CD4-positive, alpha-beta memory T cell (primary cell): ENCODE measurements around the gene PPP1R1A. TPM values are rescaled to one million over a fixed set of nuclear protein-coding genes. Genes with fewer than 3 reads are reported as not detected.
A peak's percentile ranks its signal among the peaks of the same experiment; 100 is the strongest.

Source experiments
- CTCF ChIA-PET: fragments of 350-600 bp; sonication (Branson Sonifier 250); formaldehyde crosslinking; loops from one replicate; lab custom pipeline; 2021; ENCODE audit warnings: inconsistent platforms; ENCODE audit not compliant: partially characterized antibody; lab: Charles Lee
- POLR2A ChIA-PET: fragments of 350-600 bp; sonication (Branson Sonifier 250); formaldehyde crosslinking; loops from one replicate; lab custom pipeline; 2021; ENCODE audit not compliant: partially characterized antibody; lab: Charles Lee
- DNase-seq, 5 donors: peaks; one replicate each; pipeline versions ENCODE4 v3.0.0 to v3.0.0-alpha.2; 2020 to 2022; ENCODE audit warnings: mixed read lengths in 1 of 5
- H3K27ac ChIP-seq: one replicate; pipeline ENCODE4 v1.7.0; 2013; ENCODE audit warnings: low read depth, low read length
- H3K27me3 ChIP-seq: 2 replicates; pipeline ENCODE4 v1.7.0; 2013; ENCODE audit warnings: mild to moderate bottlenecking, low read length, moderate library complexity; ENCODE audit not compliant: insufficient read depth
- H3K36me3 ChIP-seq: 2 replicates; pipeline ENCODE4 v1.7.0; 2013; ENCODE audit warnings: mild to moderate bottlenecking, low read length, moderate library complexity; ENCODE audit not compliant: insufficient read depth
- H3K4me1 ChIP-seq: 2 replicates; pipeline ENCODE4 v1.7.0; 2013; ENCODE audit warnings: mild to moderate bottlenecking, low read length, moderate library complexity; ENCODE audit not compliant: insufficient read depth
- H3K4me3 ChIP-seq, 2 donors: one replicate each; pipeline ENCODE4 v1.7.0; 2013; ENCODE audit warnings: low read length in 2 of 2, mild to moderate bottlenecking in 1 of 2
- H3K9me3 ChIP-seq, 2 donors: one replicate each; pipeline ENCODE4 v1.7.0; 2013; ENCODE audit warnings: low read length in 2 of 2, control low read depth in 1 of 2; ENCODE audit not compliant: control insufficient read depth in 1 of 2
- H3K27ac Mint-ChIP-seq, 7 donors: one replicate each; pipeline ENCODE4 v1.8.0; 2020 to 2021; ENCODE audit warnings: mixed read lengths in 7 of 7, mild to moderate bottlenecking in 6 of 7, inconsistent platforms in 3 of 7, moderate library complexity in 3 of 7
- H3K27me3 Mint-ChIP-seq, 2 donors: one replicate each; pipeline ENCODE4 v1.8.0; 2020 to 2021; ENCODE audit warnings: mixed read lengths in 2 of 2
- H3K36me3 Mint-ChIP-seq, 2 donors: one replicate each; pipeline ENCODE4 v1.8.0; 2020 to 2021; ENCODE audit warnings: mixed read lengths in 2 of 2, inconsistent platforms in 1 of 2, mild to moderate bottlenecking in 1 of 2
- H3K4me1 Mint-ChIP-seq, 4 donors: one replicate each; pipeline ENCODE4 v1.8.0; 2020 to 2021; ENCODE audit warnings: mixed read lengths in 4 of 4, mild to moderate bottlenecking in 1 of 4
- H3K4me3 Mint-ChIP-seq, 8 donors: one replicate each; pipeline ENCODE4 v1.8.0; 2020 to 2021; ENCODE audit warnings: mixed read lengths in 8 of 8, mild to moderate bottlenecking in 7 of 8, moderate library complexity in 6 of 8, inconsistent platforms in 3 of 8
- H3K9me3 Mint-ChIP-seq, 8 donors: one replicate each; pipeline ENCODE4 v1.8.0; 2020 to 2021; ENCODE audit warnings: mixed read lengths in 8 of 8, mild to moderate bottlenecking in 5 of 8, inconsistent platforms in 3 of 8, moderate library complexity in 1 of 8
- intact Hi-C: fragments of 100-400 bp; cut with micrococcal nuclease; formaldehyde crosslinking; loops from one replicate; pipeline ENCODE4 v1.15.1; 2023
- polyA plus RNA-seq, 2 donors: library from polyadenylated mRNA; unstranded; fragments of 300-500 nt; fragmentation: Illumina TruSeq; gene quantifications; one replicate each; pipeline ENCODE4 v1.2.3, GENCODE V29; 2021
- total RNA-seq, 2 experiments: library from RNA; stranded (reverse); gene quantifications; one replicate each; pipeline ENCODE4 v1.2.3, GENCODE V29; 2021

Gene PPP1R1A
- total and polyA plus RNA-seq, 4 experiments from 2014 or later, result not detected

DNA sequence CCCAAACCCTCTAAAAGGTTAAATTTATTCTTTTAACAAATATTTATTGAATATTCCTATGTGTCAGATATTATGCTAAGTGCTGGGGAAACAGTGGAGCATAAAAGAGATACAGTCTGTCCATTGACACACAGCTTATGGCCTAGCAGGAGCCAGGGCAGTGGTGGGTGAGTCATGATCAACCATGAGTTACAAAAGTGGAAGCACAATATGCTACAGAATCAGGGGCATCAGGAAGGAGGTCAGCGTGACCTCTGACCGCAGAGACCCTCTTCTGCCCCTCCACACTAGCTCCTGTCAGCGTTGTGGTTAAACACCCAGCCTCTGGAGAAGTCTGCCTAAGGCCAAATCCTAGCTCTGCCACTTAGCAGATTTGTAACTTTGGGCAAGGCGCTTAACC lies 4.7 kb upstream of the PPP1R1A start:
- Mint-ChIP-seq H3K4me1 (peaks cover 8 to 12% (median 9%) of the 10 kb centered on the region in 4 donors), H3K36me3 (no peaks in the 10 kb centered on the region), H3K27me3 (peaks cover 24 to 45% of the 10 kb centered on the region in 2 donors), H3K4me3 (no peak overlapping the region), H3K27ac (no peak overlapping the region), H3K9me3 (no peaks in the 10 kb centered on the region)
- no peak overlapping the region for H3K4me3 ChIP-seq
- no peaks in the 10 kb centered on the region for H3K36me3 ChIP-seq
- H3K27me3 ChIP-seq, result peaks cover 7% of the 10 kb centered on the region
- ChIA-PET CTCF (interaction anchor here (0.7 to 3.1 kb wide), 5 partner anchors 9 to 133 kb away, joined by 3 to 14 read pairs (median 11); no protein-coding TSS in a partner anchor), POLR2A (no interaction called here)
- H3K9me3 ChIP-seq, result no peaks in the 10 kb centered on the region
- H3K4me1 ChIP-seq, result peaks cover 1% of the 10 kb centered on the region
- intact Hi-C loops, result no loop called here
- no peak for DNase-seq
- no peak overlapping the region for H3K27ac ChIP-seq

DNA sequence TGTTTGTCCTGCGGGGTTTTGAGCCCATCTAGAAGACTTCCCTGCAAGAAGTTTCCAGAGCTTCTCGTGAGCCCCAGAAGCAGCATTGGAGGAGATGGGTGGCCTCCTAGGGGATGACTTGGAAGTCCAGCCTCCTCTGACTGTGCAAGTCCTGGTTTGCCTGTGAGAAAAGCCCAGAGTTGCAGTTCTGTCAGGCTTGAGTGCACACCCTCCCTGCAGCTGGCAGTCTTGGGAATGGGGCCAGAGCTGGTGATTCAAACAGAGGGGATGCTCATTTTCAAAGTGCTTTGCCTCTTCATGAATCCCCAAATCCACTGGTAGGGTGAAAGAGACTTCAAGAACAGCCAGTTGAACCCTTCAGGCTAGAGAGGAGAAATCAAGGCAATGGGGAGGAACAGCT lies 3.9 kb upstream of the PPP1R1A start:
- no peaks in the 10 kb centered on the region for H3K36me3 Mint-ChIP-seq
- Histone ChIP-seq H3K27ac (no peak overlapping the region), H3K4me3 (no peak overlapping the region), H3K9me3 (no peaks in the 10 kb centered on the region), H3K36me3 (no peaks in the 10 kb centered on the region), H3K4me1 (peaks cover 6% of the 10 kb centered on the region), H3K27me3 (peaks cover 15% of the 10 kb centered on the region)
- no peak overlapping the region for H3K27ac Mint-ChIP-seq
- ChIA-PET POLR2A (no interaction called here), CTCF (interaction anchor here (0.8 to 3.1 kb wide), 5 partner anchors 10 to 19 kb away, joined by 3 to 14 read pairs (median 11); no protein-coding TSS in a partner anchor)
- peaks cover 29 to 50% of the 10 kb centered on the region in 2 donors for H3K27me3 Mint-ChIP-seq
- no peaks in the 10 kb centered on the region for H3K9me3 Mint-ChIP-seq
- intact Hi-C loops, result no loop called here
- no peak overlapping the region for H3K4me3 Mint-ChIP-seq
- peaks cover 8 to 12% (median 9%) of the 10 kb centered on the region in 4 donors for H3K4me1 Mint-ChIP-seq
- DNase-seq, result no peak

DNA sequence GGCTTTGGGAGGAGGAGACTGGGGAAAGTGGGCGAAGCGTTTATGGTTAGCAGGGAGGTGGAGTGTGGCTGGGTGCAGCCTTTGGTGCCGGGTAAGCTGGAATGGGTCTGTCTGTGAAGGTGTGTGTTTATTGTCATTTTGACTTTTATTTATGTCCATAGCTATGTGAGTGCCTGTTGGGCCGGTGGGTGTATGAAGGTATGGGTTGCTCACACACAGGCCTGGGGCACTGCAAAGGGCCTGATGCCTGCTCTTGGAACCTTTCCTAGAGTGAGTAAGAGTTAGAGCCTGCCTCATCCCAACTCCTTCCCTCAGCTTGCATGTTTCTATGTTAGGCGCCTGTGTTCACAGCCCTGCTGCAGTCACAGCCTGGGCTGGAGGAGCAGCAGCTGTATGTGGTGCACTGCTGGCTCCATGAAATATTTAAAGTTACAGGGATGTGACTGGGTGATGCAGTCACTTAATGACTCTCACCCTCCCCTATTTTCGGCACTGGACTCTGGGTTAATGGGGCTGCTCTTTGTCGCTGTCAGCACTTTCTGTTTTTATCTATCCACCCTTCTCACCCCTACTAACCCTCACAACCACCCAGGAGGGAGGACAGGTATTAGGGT lies 2.6 kb upstream of the PPP1R1A start:
- no peak for DNase-seq
- intact Hi-C loops, result no loop called here
- Mint-ChIP-seq H3K4me3 (no peak overlapping the region), H3K36me3 (no peaks in the 10 kb centered on the region), H3K27me3 (peaks cover 35 to 50% of the 10 kb centered on the region in 2 donors), H3K27ac (no peak overlapping the region), H3K9me3 (no peaks in the 10 kb centered on the region), H3K4me1 (peaks cover 6 to 9% (median 7%) of the 10 kb centered on the region in 4 donors)
- Histone ChIP-seq H3K4me1 (peaks cover 6% of the 10 kb centered on the region), H3K27me3 (peaks cover 22% of the 10 kb centered on the region), H3K36me3 (no peaks in the 10 kb centered on the region), H3K27ac (no peak overlapping the region), H3K9me3 (no peaks in the 10 kb centered on the region), H3K4me3 (no peak overlapping the region)
- POLR2A ChIA-PET, result no interaction called here
- CTCF ChIA-PET, result interaction anchor here (1.5 to 3.1 kb wide), 2 partner anchors 12 to 14 kb away, joined by 5 to 11 read pairs; no protein-coding TSS in a partner anchor

DNA sequence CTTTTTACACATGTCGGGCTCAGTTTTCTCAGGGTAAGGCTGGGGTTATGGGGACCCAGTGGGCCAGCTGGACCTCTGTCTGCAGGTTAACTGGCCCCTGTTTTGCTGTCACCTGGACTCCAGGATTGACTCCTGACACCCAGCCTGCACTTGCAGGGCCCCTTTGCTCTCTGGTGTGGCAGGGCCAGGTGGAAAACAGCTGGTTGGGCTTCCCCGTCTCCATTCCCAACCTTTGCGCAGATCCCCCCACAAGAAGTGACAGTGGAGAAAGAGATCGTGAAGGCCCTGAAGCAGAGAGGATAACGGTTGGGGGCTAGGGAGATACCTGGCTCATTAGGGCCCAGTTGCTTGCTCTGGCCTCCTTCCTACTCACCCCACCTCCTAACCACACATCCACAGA lies 1.5 kb upstream of the PPP1R1A start:
- Histone ChIP-seq H3K4me3 (no peak overlapping the region), H3K4me1 (peaks cover 6% of the 10 kb centered on the region), H3K27ac (no peak overlapping the region), H3K36me3 (no peaks in the 10 kb centered on the region), H3K9me3 (no peaks in the 10 kb centered on the region), H3K27me3 (peaks cover 24% of the 10 kb centered on the region)
- peaks cover 43 to 61% of the 10 kb centered on the region in 2 donors for H3K27me3 Mint-ChIP-seq
- H3K9me3 Mint-ChIP-seq, result no peaks in the 10 kb centered on the region
- H3K27ac Mint-ChIP-seq, result no peak overlapping the region
- ChIA-PET POLR2A (no interaction called here), CTCF (interaction anchor here (1.0 to 1.5 kb wide), 2 partner anchors 9 to 10 kb away, joined by 4 to 5 read pairs; no protein-coding TSS in a partner anchor)
- H3K4me3 Mint-ChIP-seq, result peak overlapping the region in 2 of 8 donors; percentile 50 to 52
- H3K36me3 Mint-ChIP-seq, result no peaks in the 10 kb centered on the region
- no peak for DNase-seq
- intact Hi-C loops, result no loop called here
- H3K4me1 Mint-ChIP-seq, result peaks cover 6 to 9% (median 7%) of the 10 kb centered on the region in 4 donors

DNA sequence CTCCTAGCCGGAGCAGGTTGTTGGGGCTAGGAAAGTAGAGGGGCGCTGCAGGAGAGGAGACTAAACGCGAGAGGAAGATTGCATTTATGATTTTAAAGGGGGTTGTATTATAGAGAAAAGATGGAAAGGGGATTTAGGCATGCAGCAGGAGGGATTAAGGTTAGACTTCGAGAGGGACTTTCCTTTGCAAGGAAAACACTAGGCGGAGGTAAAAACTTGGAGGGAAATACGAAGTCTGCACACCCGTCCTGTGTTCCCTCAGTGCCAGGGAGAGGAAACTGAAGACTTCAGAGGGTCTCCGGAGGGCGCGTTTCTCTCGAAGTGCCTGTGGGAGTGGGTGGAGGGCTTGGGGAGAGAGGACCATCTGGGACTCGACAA lies 420 bp upstream of the PPP1R1A start:
- intact Hi-C loops, result no loop called here
- peaks cover 6 to 9% (median 7%) of the 10 kb centered on the region in 4 donors for H3K4me1 Mint-ChIP-seq
- POLR2A ChIA-PET, result no interaction called here
- no peak for DNase-seq
- peaks cover 6% of the 10 kb centered on the region for H3K4me1 ChIP-seq
- H3K36me3 Mint-ChIP-seq, result no peaks in the 10 kb centered on the region
- H3K9me3 Mint-ChIP-seq, result no peaks in the 10 kb centered on the region
- no peaks in the 10 kb centered on the region for H3K36me3 ChIP-seq
- H3K4me3 Mint-ChIP-seq, result peak overlapping the region; percentile 32 to 82 (median 60)
- no peak overlapping the region for H3K4me3 ChIP-seq
- H3K27me3 Mint-ChIP-seq, result peaks cover 40 to 65% of the 10 kb centered on the region in 2 donors
- H3K9me3 ChIP-seq, result no peaks in the 10 kb centered on the region
- CTCF ChIA-PET, result interaction anchor here (1.0 kb wide), 1 partner anchor 10 kb away, joined by 4 read pairs; no protein-coding TSS in a partner anchor
- peaks cover 24% of the 10 kb centered on the region for H3K27me3 ChIP-seq
- no peak overlapping the region for H3K27ac ChIP-seq
- no peak overlapping the region for H3K27ac Mint-ChIP-seq

DNA sequence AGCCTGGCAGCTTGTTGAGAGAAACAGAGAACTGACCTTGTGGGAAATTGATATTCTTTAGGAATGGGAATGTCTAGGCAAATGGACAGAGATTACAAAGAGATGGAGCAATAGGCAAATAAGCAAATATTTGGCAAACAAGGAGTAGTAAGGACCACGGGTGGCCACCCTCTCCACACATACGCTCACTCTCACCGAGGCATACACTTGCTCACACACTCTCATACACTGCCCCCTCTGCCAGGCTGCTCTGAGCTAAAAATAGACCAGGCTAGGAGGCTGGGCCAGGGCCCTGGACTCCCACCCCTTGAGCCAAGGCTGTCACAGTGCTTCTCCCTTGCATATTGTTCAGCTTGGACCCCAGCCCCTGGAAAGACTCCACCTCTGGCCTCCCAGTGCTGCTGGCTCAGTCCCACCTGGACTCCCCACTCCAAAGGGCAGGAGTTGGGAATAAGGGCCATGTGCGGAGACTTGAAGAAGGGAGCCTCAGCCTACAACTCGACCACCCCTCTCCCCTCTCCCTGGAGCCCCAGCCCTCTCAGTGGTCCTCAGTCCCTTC lies 1.1 kb downstream of the PPP1R1A start:
- Mint-ChIP-seq H3K27me3 (peaks cover 43 to 69% of the 10 kb centered on the region in 2 donors), H3K27ac (no peak overlapping the region), H3K36me3 (no peaks in the 10 kb centered on the region), H3K9me3 (no peaks in the 10 kb centered on the region), H3K4me1 (peaks cover 6 to 9% (median 7%) of the 10 kb centered on the region in 4 donors), H3K4me3 (peak overlapping the region in 4 of 8 donors; percentile 36 to 70 (median 52))
- DNase-seq, result no peak
- H3K36me3 ChIP-seq, result no peaks in the 10 kb centered on the region
- ChIA-PET CTCF (interaction anchor here (1.7 to 2.4 kb wide), 3 partner anchors 9 to 14 kb away, joined by 5 to 10 read pairs (median 8); no protein-coding TSS in a partner anchor), POLR2A (no interaction called here)
- H3K9me3 ChIP-seq, result no peaks in the 10 kb centered on the region
- peaks cover 6% of the 10 kb centered on the region for H3K4me1 ChIP-seq
- no peak overlapping the region for H3K27ac ChIP-seq
- peaks cover 24% of the 10 kb centered on the region for H3K27me3 ChIP-seq
- intact Hi-C loops, result no loop called here
- no peak overlapping the region for H3K4me3 ChIP-seq

DNA sequence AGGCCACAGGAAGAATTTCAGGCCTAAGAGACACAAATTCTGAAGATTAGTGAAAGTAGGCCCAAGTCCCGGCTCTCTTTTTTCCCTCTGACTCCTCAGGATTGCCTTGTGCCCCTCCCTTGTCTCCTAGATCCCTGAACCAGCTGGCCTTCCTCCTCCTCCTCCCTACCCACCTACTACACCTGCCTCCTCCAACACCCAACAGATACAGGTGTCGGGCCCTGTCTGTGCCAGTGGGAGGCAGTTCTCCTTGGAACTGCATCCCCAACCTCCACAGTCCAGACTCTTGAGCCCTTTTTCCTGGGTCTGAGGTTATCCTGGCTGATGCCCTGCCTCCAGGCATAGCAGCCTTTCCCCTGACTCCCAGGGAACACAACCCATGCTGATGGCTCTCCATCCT lies 1.8 kb downstream of the PPP1R1A start:
- no peak for DNase-seq
- POLR2A ChIA-PET, result no interaction called here
- H3K4me1 ChIP-seq, result peaks cover 6% of the 10 kb centered on the region
- H3K27me3 ChIP-seq, result peaks cover 24% of the 10 kb centered on the region
- no peaks in the 10 kb centered on the region for H3K36me3 ChIP-seq
- H3K4me3 Mint-ChIP-seq, result peak overlapping the region in 1 of 8 donors; percentile 70
- no peaks in the 10 kb centered on the region for H3K9me3 ChIP-seq
- H3K4me3 ChIP-seq, result no peak overlapping the region
- no peak overlapping the region for H3K27ac Mint-ChIP-seq
- H3K27me3 Mint-ChIP-seq, result peaks cover 43 to 67% of the 10 kb centered on the region in 2 donors
- H3K36me3 Mint-ChIP-seq, result no peaks in the 10 kb centered on the region
- no peaks in the 10 kb centered on the region for H3K9me3 Mint-ChIP-seq
- no peak overlapping the region for H3K27ac ChIP-seq
- peaks cover 6 to 9% (median 7%) of the 10 kb centered on the region in 4 donors for H3K4me1 Mint-ChIP-seq
- CTCF ChIA-PET, result interaction anchor here (1.7 to 2.4 kb wide), 3 partner anchors 9 to 15 kb away, joined by 5 to 10 read pairs (median 8); no protein-coding TSS in a partner anchor
- intact Hi-C loops, result no loop called here
